BLaER1 (cell line): Measurements from ENCODE around the gene NLK.
"Not testable (repeated sequence)": the region's sequence is repeated elsewhere in the genome, so short reads cannot be mapped to it uniquely, and the experiment has no call there.

ENCODE experiments used
- H3K27ac ChIP-seq: shearing (Covaris generic); formaldehyde crosslinking; 2 replicates; pipeline ENCODE4 v1.8.1; 2022
- H3K27me3 ChIP-seq: shearing (Covaris generic); formaldehyde crosslinking; 2 replicates; pipeline ENCODE4 v1.8.1; 2022
- H3K36me3 ChIP-seq: shearing (Covaris generic); formaldehyde crosslinking; 2 replicates; pipeline ENCODE4 v1.8.1; 2022
- H3K4me1 ChIP-seq: shearing (Covaris generic); formaldehyde crosslinking; 2 replicates; pipeline ENCODE4 v1.8.1; 2022
- H3K4me2 ChIP-seq: shearing (Covaris generic); formaldehyde crosslinking; 2 replicates; pipeline ENCODE4 v1.8.1; 2022
- H3K4me3 ChIP-seq: shearing (Covaris generic); formaldehyde crosslinking; 2 replicates; pipeline ENCODE4 v1.8.1; 2022
- H3K9ac ChIP-seq: shearing (Covaris generic); formaldehyde crosslinking; 2 replicates; pipeline ENCODE4 v1.8.1; 2022
- H3K9me3 ChIP-seq: shearing (Covaris generic); formaldehyde crosslinking; 2 replicates; pipeline ENCODE4 v1.8.1; 2022
- H4K20me1 ChIP-seq: shearing (Covaris generic); formaldehyde crosslinking; 2 replicates; pipeline ENCODE4 v1.8.1; 2022
- Cebpa-rat ChIP-seq: shearing (Covaris generic); IDR thresholded peaks from 2 replicates; pipeline ENCODE4 v1.8.1; 2022

Gene NLK

GRCh38 chr17:28239271-28239624 lies 196.8 kb downstream of the NLK start:
- no peak overlapping the region for H3K4me2 ChIP-seq
- no peak overlapping the region for H3K9ac ChIP-seq
- no peak for TF ChIP-seq Cebpa-rat
- H3K9me3 ChIP-seq: no peaks in the 10 kb centered on the region
- H4K20me1 ChIP-seq: no peaks in the 10 kb centered on the region
- H3K27me3 ChIP-seq: no peaks in the 10 kb centered on the region
- H3K4me3 ChIP-seq: no peak overlapping the region
- H3K4me1 ChIP-seq: no peaks in the 10 kb centered on the region
- no peaks in the 10 kb centered on the region for H3K36me3 ChIP-seq
- no peak overlapping the region for H3K27ac ChIP-seq

- Histone ChIP-seq H3K4me2 (no peak overlapping the region), H4K20me1 (no peaks in the 10 kb centered on the region), H3K27me3 (no peaks in the 10 kb centered on the region), H3K36me3 (no peaks in the 10 kb centered on the region), H3K4me3 (no peak overlapping the region), H3K9ac (no peak overlapping the region), H3K4me1 (no peaks in the 10 kb centered on the region), H3K27ac (no peak overlapping the region), H3K9me3 (no peaks in the 10 kb centered on the region)
- TF ChIP-seq Cebpa-rat: no peak
These were observed 198.3 kb downstream of the NLK start for GRCh38 chr17:28240688-28241340.

- no peaks in the 10 kb centered on the region for H3K4me1 ChIP-seq
- no peak overlapping the region for H3K27ac ChIP-seq
- no peak overlapping the region for H3K4me2 ChIP-seq
- no peaks in the 10 kb centered on the region for H3K27me3 ChIP-seq
- H3K9ac ChIP-seq: no peak overlapping the region
- H4K20me1 ChIP-seq: no peaks in the 10 kb centered on the region
- no peak for TF ChIP-seq Cebpa-rat
- H3K4me3 ChIP-seq: no peak overlapping the region
- no peaks in the 10 kb centered on the region for H3K36me3 ChIP-seq
- H3K9me3 ChIP-seq: no peaks in the 10 kb centered on the region
These were observed 200.3 kb downstream of the NLK start for GRCh38 chr17:28242791-28243190.

- H3K9ac ChIP-seq, H3K4me1 ChIP-seq, H3K4me2 ChIP-seq, H3K9me3 ChIP-seq, H4K20me1 ChIP-seq, H3K27ac ChIP-seq, H3K36me3 ChIP-seq, H3K27me3 ChIP-seq, H3K4me3 ChIP-seq: not testable (repeated sequence)
These were observed 200.8 kb downstream of the NLK start for GRCh38 chr17:28243268-28243667.

GRCh38 chr17:28244446-28244845 lies 202.0 kb downstream of the NLK start:
- H3K9me3 ChIP-seq: no peaks in the 10 kb centered on the region
- no peaks in the 10 kb centered on the region for H3K27me3 ChIP-seq
- no peaks in the 10 kb centered on the region for H3K36me3 ChIP-seq
- no peaks in the 10 kb centered on the region for H4K20me1 ChIP-seq
- TF ChIP-seq Cebpa-rat: no peak
- no peaks in the 10 kb centered on the region for H3K4me1 ChIP-seq
- no peak overlapping the region for H3K4me2 ChIP-seq
- H3K27ac ChIP-seq: no peak overlapping the region
- H3K4me3 ChIP-seq: no peak overlapping the region
- no peak overlapping the region for H3K9ac ChIP-seq
